Measurements from ENCODE around the gene ZPLD1.

DNA sequence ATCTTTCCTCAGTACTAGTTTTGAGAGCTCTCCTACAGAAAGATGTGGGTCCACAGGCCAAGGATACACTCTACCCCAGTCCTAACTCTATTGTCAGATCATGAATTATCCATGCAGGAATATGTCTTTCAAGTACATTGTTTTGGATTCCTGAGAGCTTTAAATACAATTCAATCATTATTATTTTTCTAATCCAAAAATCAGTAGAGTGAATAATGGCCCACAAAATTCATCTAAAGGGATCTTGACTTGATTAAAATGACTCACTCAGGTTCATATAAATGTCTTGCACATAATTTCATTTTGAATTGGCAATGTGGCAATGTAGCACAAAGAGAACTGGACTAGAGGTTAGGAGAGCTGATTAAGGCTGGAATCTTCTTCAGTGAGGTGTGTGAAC is 93.9 kb downstream of the ZPLD1 start:
- TF ChIP-seq POLR2AphosphoS5 (IDR thresholded peaks at IDR 0.05; ENCODE audit: low read depth, low read length), result no peak
- TF ChIP-seq, protein P1, sequence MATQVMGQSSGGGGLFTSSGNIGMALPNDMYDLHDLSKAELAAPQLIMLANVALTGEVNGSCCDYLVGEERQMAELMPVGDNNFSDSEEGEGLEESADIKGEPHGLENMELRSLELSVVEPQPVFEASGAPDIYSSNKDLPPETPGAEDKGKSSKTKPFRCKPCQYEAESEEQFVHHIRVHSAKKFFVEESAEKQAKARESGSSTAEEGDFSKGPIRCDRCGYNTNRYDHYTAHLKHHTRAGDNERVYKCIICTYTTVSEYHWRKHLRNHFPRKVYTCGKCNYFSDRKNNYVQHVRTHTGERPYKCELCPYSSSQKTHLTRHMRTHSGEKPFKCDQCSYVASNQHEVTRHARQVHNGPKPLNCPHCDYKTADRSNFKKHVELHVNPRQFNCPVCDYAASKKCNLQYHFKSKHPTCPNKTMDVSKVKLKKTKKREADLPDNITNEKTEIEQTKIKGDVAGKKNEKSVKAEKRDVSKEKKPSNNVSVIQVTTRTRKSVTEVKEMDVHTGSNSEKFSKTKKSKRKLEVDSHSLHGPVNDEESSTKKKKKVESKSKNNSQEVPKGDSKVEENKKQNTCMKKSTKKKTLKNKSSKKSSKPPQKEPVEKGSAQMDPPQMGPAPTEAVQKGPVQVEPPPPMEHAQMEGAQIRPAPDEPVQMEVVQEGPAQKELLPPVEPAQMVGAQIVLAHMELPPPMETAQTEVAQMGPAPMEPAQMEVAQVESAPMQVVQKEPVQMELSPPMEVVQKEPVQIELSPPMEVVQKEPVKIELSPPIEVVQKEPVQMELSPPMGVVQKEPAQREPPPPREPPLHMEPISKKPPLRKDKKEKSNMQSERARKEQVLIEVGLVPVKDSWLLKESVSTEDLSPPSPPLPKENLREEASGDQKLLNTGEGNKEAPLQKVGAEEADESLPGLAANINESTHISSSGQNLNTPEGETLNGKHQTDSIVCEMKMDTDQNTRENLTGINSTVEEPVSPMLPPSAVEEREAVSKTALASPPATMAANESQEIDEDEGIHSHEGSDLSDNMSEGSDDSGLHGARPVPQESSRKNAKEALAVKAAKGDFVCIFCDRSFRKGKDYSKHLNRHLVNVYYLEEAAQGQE (IDR thresholded peaks at IDR 0.05; ENCODE audit: insufficient read depth in 1 of 2, low read depth in 2 of 2, low read length in 2 of 2), result no peak
- TF ChIP-seq TAF1 (IDR thresholded peaks at IDR 0.05; ENCODE audit: borderline replicate concordance, insufficient read depth, low read length), result no peak
- no peak for TF ChIP-seq SIN3A (IDR thresholded peaks at IDR 0.05; ENCODE audit: borderline replicate concordance, insufficient read depth, low read length)

Measured in PFSK-1 (cell line).